ENCODE results near the gene PROK1.

The PROK1 gene

GRCh38 chr1:110504226-110504625 lies 53.3 kb downstream of the PROK1 start:
- no peak for FAIRE-seq
- TF ChIP-seq CTCF (IDR thresholded peaks at IDR 0.05; ENCODE audit: insufficient read depth, missing control alignments): no peak

GRCh38 chr1:110505596-110505995 lies 54.6 kb downstream of the PROK1 start:
- no peak for TF ChIP-seq CTCF (IDR thresholded peaks at IDR 0.05; ENCODE audit: insufficient read depth, missing control alignments)
- DNase-seq (ENCODE audit: insufficient read length, low spot score) (no peak), FAIRE-seq (no peak)

More at GRCh38 chr1:110504226-110504625, 53.3 kb downstream of the PROK1 start:
- no peak for DNase-seq (ENCODE audit: insufficient read length, low spot score)

- no peak for TF ChIP-seq CTCF (IDR thresholded peaks at IDR 0.05; ENCODE audit: insufficient read depth, missing control alignments)
- FAIRE-seq: no peak
- DNase-seq (ENCODE audit: insufficient read length, low spot score): no peak
Observed at GRCh38 chr1:110506541-110506940, 55.6 kb downstream of the PROK1 start.
